KOPT-K1 (cell line): Measurements from ENCODE around the gene PRDM10.

ENCODE experiments used
- H3K27ac ChIP-seq: fragments of 200-600 bp; sonication (generic); 2 replicates; pipeline ENCODE4 v1.5.1; 2016; ENCODE audit warnings: antibody characterized with exemption, mild to moderate bottlenecking, low read depth, low read length; ENCODE audit not compliant: poor library complexity, severe bottlenecking
- H3K36me3 ChIP-seq: fragments of 200-600 bp; sonication (generic); 2 replicates; pipeline ENCODE4 v1.5.1; 2017; ENCODE audit warnings: antibody characterized with exemption, mild to moderate bottlenecking, low read length, moderate library complexity; ENCODE audit not compliant: insufficient read depth
- H3K9me3 ChIP-seq: fragments of 200-600 bp; sonication (generic); 2 replicates; pipeline ENCODE4 v1.5.1; 2017; ENCODE audit warnings: antibody characterized with exemption, low read length, mild to moderate bottlenecking; ENCODE audit not compliant: insufficient read depth, poor library complexity, severe bottlenecking

Gene PRDM10

GRCh38 chr11:129950101-129951091 is 52.2 kb downstream of the PRDM10 start:
- Histone ChIP-seq H3K27ac (no peak overlapping the region), H3K9me3 (no peaks in the 10 kb centered on the region), H3K36me3 (no peaks in the 10 kb centered on the region)

- Histone ChIP-seq H3K36me3 (no peaks in the 10 kb centered on the region; the same call in 1 of the 2 replicates), H3K9me3 (no peaks in the 10 kb centered on the region), H3K27ac (no peak overlapping the region)
Observed at GRCh38 chr11:129948926-129949466, 53.6 kb downstream of the PRDM10 start.

- peaks cover 2% of the 10 kb centered on the region; the same call in 1 of the 2 replicates for H3K36me3 ChIP-seq
- no peak overlapping the region for H3K27ac ChIP-seq
- no peaks in the 10 kb centered on the region for H3K9me3 ChIP-seq
Observed at GRCh38 chr11:129947474-129947873, 55.2 kb downstream of the PRDM10 start.

- H3K36me3 ChIP-seq: peaks cover 7% of the 10 kb centered on the region
- H3K27ac ChIP-seq: no peak overlapping the region
Observed at GRCh38 chr11:129946965-129947364, 55.7 kb downstream of the PRDM10 start.

GRCh38 chr11:129946256-129946655 is 56.4 kb downstream of the PRDM10 start:
- H3K27ac ChIP-seq: no peak overlapping the region
- H3K36me3 ChIP-seq: peaks cover 14% of the 10 kb centered on the region
- no peaks in the 10 kb centered on the region for H3K9me3 ChIP-seq

More at GRCh38 chr11:129946965-129947364, 55.7 kb downstream of the PRDM10 start:
- H3K9me3 ChIP-seq: no peaks in the 10 kb centered on the region

- no peaks in the 10 kb centered on the region for H3K9me3 ChIP-seq
- H3K27ac ChIP-seq: no peak overlapping the region
- H3K36me3 ChIP-seq: peaks cover 14% of the 10 kb centered on the region
Observed at GRCh38 chr11:129945373-129945772, 57.3 kb downstream of the PRDM10 start.

- H3K36me3 ChIP-seq: peaks cover 14% of the 10 kb centered on the region
- no peaks in the 10 kb centered on the region for H3K9me3 ChIP-seq
- H3K27ac ChIP-seq: no peak overlapping the region
Observed at GRCh38 chr11:129944696-129945095, 57.9 kb downstream of the PRDM10 start.

- Histone ChIP-seq H3K27ac (no peak overlapping the region), H3K36me3 (peaks cover 18% of the 10 kb centered on the region), H3K9me3 (no peaks in the 10 kb centered on the region)
Observed at GRCh38 chr11:129943036-129943435, 59.6 kb downstream of the PRDM10 start.

GRCh38 chr11:129939510-129939909 is 63.1 kb downstream of the PRDM10 start:
- H3K36me3 ChIP-seq: peaks cover 18% of the 10 kb centered on the region
- no peaks in the 10 kb centered on the region for H3K9me3 ChIP-seq
- no peak overlapping the region for H3K27ac ChIP-seq

GRCh38 chr11:129938764-129939163 is 63.9 kb downstream of the PRDM10 start:
- H3K9me3 ChIP-seq: no peaks in the 10 kb centered on the region
- H3K36me3 ChIP-seq: peaks cover 23% of the 10 kb centered on the region
- H3K27ac ChIP-seq: no peak overlapping the region

GRCh38 chr11:129937592-129938238 is 64.9 kb downstream of the PRDM10 start:
- Histone ChIP-seq H3K27ac (no peak overlapping the region), H3K9me3 (no peaks in the 10 kb centered on the region), H3K36me3 (peaks cover 24% of the 10 kb centered on the region)

GRCh38 chr11:129935723-129936122 is 66.9 kb downstream of the PRDM10 start:
- Histone ChIP-seq H3K36me3 (peaks cover 14% of the 10 kb centered on the region; the same call in 1 of the 2 replicates), H3K27ac (no peak overlapping the region), H3K9me3 (no peaks in the 10 kb centered on the region)

GRCh38 chr11:129933891-129934290 is 68.7 kb downstream of the PRDM10 start:
- Histone ChIP-seq H3K9me3 (no peaks in the 10 kb centered on the region), H3K27ac (no peak overlapping the region), H3K36me3 (peaks cover 15% of the 10 kb centered on the region; the same call in 1 of the 2 replicates)

- no peaks in the 10 kb centered on the region for H3K9me3 ChIP-seq
- H3K36me3 ChIP-seq: peaks cover 15% of the 10 kb centered on the region; the same call in 1 of the 2 replicates
- no peak overlapping the region for H3K27ac ChIP-seq
Observed at GRCh38 chr11:129933262-129933661, 69.4 kb downstream of the PRDM10 start.
